Liver (tissue), 9 donors: ENCODE data around the gene PPP1R16B. TPM values are rescaled to one million over a fixed set of nuclear protein-coding genes. Genes with fewer than 3 reads are reported as not detected.

Source experiments
- DNase-seq: peaks from one replicate; pipeline ENCODE4 v3.0.0-alpha.2; 2017; ENCODE audit warnings: low spot score
- H3K27ac ChIP-seq, 2 donors: one replicate each; pipeline ENCODE4 v1.7.0; 2013; ENCODE audit warnings: inconsistent platforms in 2 of 2, low read length in 2 of 2, control low read depth in 1 of 2, low read depth in 1 of 2, mild to moderate bottlenecking in 1 of 2
- H3K27me3 ChIP-seq, 4 donors: one replicate each; pipeline versions ENCODE4 v1.6.1 to v1.7.0; 2013; ENCODE audit warnings: low read length in 3 of 4, inconsistent platforms in 1 of 4, mild to moderate bottlenecking in 1 of 4, moderate library complexity in 1 of 4; ENCODE audit not compliant: control insufficient read depth in 4 of 4, insufficient read depth in 4 of 4
- H3K36me3 ChIP-seq, 4 donors: one replicate each; pipeline versions ENCODE4 v1.6.1 to v1.7.0; 2013; ENCODE audit warnings: low read length in 3 of 4, mild to moderate bottlenecking in 3 of 4, low read depth in 1 of 4, moderate library complexity in 1 of 4; ENCODE audit not compliant: control insufficient read depth in 4 of 4, insufficient read depth in 3 of 4
- H3K4me1 ChIP-seq, 4 donors: one replicate each; pipeline versions ENCODE4 v1.6.1 to v1.7.0; 2013; ENCODE audit warnings: low read length in 3 of 4, mild to moderate bottlenecking in 3 of 4, moderate library complexity in 1 of 4; ENCODE audit not compliant: control insufficient read depth in 4 of 4, insufficient read depth in 4 of 4
- H3K4me3 ChIP-seq, 3 donors: one replicate each; pipeline versions ENCODE4 v1.6.1 to v1.7.0; 2013; ENCODE audit warnings: low read length in 3 of 3, control low read depth in 1 of 3, low read depth in 1 of 3, mild to moderate bottlenecking in 1 of 3
- H3K9ac ChIP-seq, 2 donors: one replicate each; pipeline ENCODE4 v1.7.0; 2013; ENCODE audit warnings: low read length in 2 of 2, mild to moderate bottlenecking in 2 of 2, moderate library complexity in 2 of 2, control low read depth in 1 of 2, low read depth in 1 of 2
- H3K9me3 ChIP-seq, 4 donors: one replicate each; pipeline versions ENCODE4 v1.6.1 to v1.7.0; 2013; ENCODE audit warnings: low read length in 3 of 4; ENCODE audit not compliant: control insufficient read depth in 4 of 4
- CTCF ChIP-seq: fragments of 150-350 bp; IDR thresholded peaks from 2 replicates; pipeline ENCODE4 v1.5.1; 2017; ENCODE audit warnings: improper control_type of control experiment, low read depth, low read length; ENCODE audit not compliant: missing input control
- EGR1 ChIP-seq, 2 donors: IDR thresholded peaks; 2 replicates each; pipeline ENCODE4 v1.6.1; 2016 to 2018; ENCODE audit warnings: antibody characterized with exemption in 2 of 2, low read depth in 2 of 2
- FOXA1 ChIP-seq: IDR thresholded peaks from 2 replicates; pipeline ENCODE4 v1.6.1; 2016; ENCODE audit warnings: antibody characterized with exemption
- GABPA ChIP-seq, 2 donors: IDR thresholded peaks in 1 of 2; conservative IDR thresholded peaks in 1 of 2; 2 replicates each; pipeline ENCODE4 v1.6.1; 2016; ENCODE audit warnings: antibody characterized with exemption in 2 of 2, mild to moderate bottlenecking in 1 of 2, moderate library complexity in 1 of 2
- JUND ChIP-seq, 2 donors: IDR thresholded peaks; 2 replicates each; pipeline ENCODE4 v1.6.1; 2016; ENCODE audit warnings: antibody characterized with exemption in 2 of 2
- NR2F2 ChIP-seq: IDR thresholded peaks from 2 replicates; pipeline ENCODE4 v1.6.1; 2016; ENCODE audit warnings: antibody characterized with exemption
- RAD21 ChIP-seq, 2 donors: IDR thresholded peaks; 2 replicates each; pipeline ENCODE4 v1.6.1; 2016; ENCODE audit warnings: antibody characterized with exemption in 2 of 2, mild to moderate bottlenecking in 2 of 2
- RXRA ChIP-seq, 2 donors: IDR thresholded peaks; 2 replicates each; pipeline ENCODE4 v1.6.1; 2017 to 2018; ENCODE audit warnings: antibody characterized with exemption in 2 of 2, mild to moderate bottlenecking in 1 of 2
- SP1 ChIP-seq: IDR thresholded peaks from 2 replicates; pipeline ENCODE4 v1.6.1; 2018; ENCODE audit warnings: antibody characterized with exemption, mild to moderate bottlenecking
- TAF1 ChIP-seq: conservative IDR thresholded peaks from 2 replicates; pipeline ENCODE4 v1.6.1; 2016; ENCODE audit warnings: antibody characterized with exemption, mild to moderate bottlenecking
- YY1 ChIP-seq: IDR thresholded peaks from 2 replicates; pipeline ENCODE4 v1.6.1; 2016; ENCODE audit warnings: antibody characterized with exemption, mild to moderate bottlenecking
- ZBTB33 ChIP-seq: IDR thresholded peaks from 2 replicates; pipeline ENCODE4 v1.6.1; 2016; ENCODE audit warnings: antibody characterized with exemption
- WGBS: extraction: QIAGEN DNeasy Blood & Tissue Kit; methylation state at CpG from one replicate; pipeline ENCODE4 v1.1.7; 2013; 5-methylcytosine and 5-hydroxymethylcytosine counted together
- polyA plus RNA-seq, 2 donors: library from polyadenylated mRNA; stranded (reverse) in 1 of 2; unstranded in 1 of 2; fragments of 200-250 nt in 1 of 2; fragments of >200 nt in 1 of 2; fragmentation: Nextera tagmentation in 1 of 2; extraction: Ambion mirVana in 1 of 2; gene quantifications; one replicate each; pipeline versions ENCODE4 v1.2.1 to v1.2.3, GENCODE V29; 2013 to 2015
- total RNA-seq, 2 donors: library from RNA; depleted of rRNA; stranded (reverse); fragments of >200 nt; gene quantifications; one replicate each; pipeline ENCODE4 v1.2.3, GENCODE V29; 2014
- donor health status: healthy.
- donor health status: healthy.
- donor health status: healthy.
- donor health status: healthy.
- donor health status: healthy.

Gene PPP1R16B
- total and polyA plus RNA-seq, 4 donors, result 0.84 to 5.7 (median 1.2) TPM

- TF ChIP-seq ZBTB33, result no peak
- no peak for TF ChIP-seq SP1
- no peak for TF ChIP-seq TAF1
- no peak for TF ChIP-seq YY1
- TF ChIP-seq RXRA (IDR thresholded peaks at IDR 0.05), result no peak
- TF ChIP-seq EGR1 (IDR thresholded peaks at IDR 0.05; ENCODE audit: low read depth in 2 of 2), result no peak
- TF ChIP-seq NR2F2, result no peak
- TF ChIP-seq JUND (IDR thresholded peaks at IDR 0.05), result no peak
- TF ChIP-seq FOXA1, result no peak
- TF ChIP-seq CTCF, result no peak
Observed at GRCh38 chr20:38834868-38835267, 29.4 kb downstream of the PPP1R16B start (continued).

- no peaks in the 10 kb centered on the region for H3K4me1 ChIP-seq
- no peak overlapping the region for H3K9ac ChIP-seq
- no peak overlapping the region for H3K27ac ChIP-seq
- H3K4me3 ChIP-seq, result no peak overlapping the region
- no peaks in the 10 kb centered on the region for H3K27me3 ChIP-seq
- TF ChIP-seq GABPA (IDR thresholded peaks at IDR 0.05 in 1 of 2, conservative IDR thresholded peaks at IDR 0.05 in 1 of 2) (no peak), JUND (IDR thresholded peaks at IDR 0.05) (no peak), FOXA1 (no peak), TAF1 (no peak), EGR1 (IDR thresholded peaks at IDR 0.05; ENCODE audit: low read depth in 2 of 2) (no peak), CTCF (no peak), ZBTB33 (no peak), RXRA (IDR thresholded peaks at IDR 0.05) (no peak), YY1 (no peak), RAD21 (IDR thresholded peaks at IDR 0.05) (no peak)
- WGBS, result 94% methylated on average over 28 of the region's 28 CpGs
- H3K9me3 ChIP-seq, result no peaks in the 10 kb centered on the region
- DNase-seq, result no peak
- H3K36me3 ChIP-seq, result no peaks in the 10 kb centered on the region
Observed at GRCh38 chr20:38835792-38836191, 30.3 kb downstream of the PPP1R16B start.
